ENCODE data around the gene KRTAP5-2.

Gene KRTAP5-2

DNA sequence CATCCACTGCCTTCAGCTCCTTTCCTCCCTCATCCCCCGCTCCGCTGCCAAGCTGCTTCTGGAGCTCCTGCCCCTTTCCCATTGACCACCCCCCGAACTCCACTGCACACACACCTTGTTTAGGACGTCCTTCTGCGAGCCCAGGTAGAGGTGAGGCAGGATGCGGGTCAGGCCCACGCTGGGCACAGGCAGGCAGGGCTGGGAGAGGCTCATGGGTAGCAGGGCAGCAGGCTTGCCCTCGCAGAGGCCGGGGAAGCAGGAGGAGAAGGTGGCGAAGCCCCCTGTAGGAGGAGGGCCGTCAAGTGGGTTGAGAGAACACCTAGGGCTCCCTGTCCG lies 39.4 kb downstream of the KRTAP5-2 start:
- in situ Hi-C loops (cut with HindIII; ENCODE audit: low pct_unique_long_range_greater_than_20kb, low sequenced_read_pairs) = no loop called here
- DNase-seq (ENCODE audit: low read depth in 1 of 2, low spot score in 1 of 2) = no peak
- no peak for TF ChIP-seq JUND (IDR thresholded peaks at IDR 0.05; ENCODE audit: low read depth)

DNA sequence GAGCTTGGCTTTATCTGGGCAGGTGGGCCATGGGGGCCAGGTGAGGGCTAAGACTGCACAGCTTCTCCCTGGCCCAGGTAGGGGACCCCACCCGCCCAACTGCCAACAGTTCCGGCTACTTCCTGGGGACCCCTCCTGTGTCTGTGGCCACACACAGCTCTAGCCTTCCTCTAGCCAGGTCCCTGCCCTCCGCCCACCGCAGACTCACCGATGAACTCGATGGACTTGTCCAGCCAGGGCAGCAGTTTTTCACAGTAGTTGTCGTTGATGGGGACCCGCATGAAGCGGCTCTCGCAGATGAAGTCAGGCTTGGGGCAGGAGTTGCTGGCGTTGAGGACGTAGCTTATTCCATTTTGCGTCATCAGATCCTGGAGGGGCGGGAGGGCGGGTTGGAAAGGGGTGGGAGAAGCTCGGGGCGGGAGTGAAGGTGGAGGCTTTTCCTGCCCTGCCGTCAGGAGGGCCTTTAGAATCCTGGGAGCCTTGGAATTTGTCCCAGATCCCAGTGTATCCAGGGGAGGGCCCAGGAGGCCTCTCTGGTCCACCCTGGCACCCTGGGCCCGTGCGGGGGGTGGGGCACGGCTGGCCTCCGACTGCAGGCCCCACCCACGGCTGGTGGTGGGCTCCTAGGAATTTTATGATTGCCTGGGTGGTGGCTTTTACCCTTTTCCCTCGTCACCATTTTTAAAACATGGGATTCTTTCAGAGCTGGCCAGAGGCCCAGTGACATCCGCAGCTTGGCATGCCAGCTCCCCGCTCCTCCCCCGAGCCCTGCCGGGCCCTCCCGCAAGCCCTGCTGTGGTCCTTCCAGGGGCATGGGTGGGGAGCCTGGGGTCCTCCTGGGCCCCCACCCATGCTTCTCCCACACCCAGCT lies 40.0 kb downstream of the KRTAP5-2 start:
- in situ Hi-C loops (cut with HindIII; ENCODE audit: low pct_unique_long_range_greater_than_20kb, low sequenced_read_pairs) = no loop called here
- no peak for TF ChIP-seq JUND (IDR thresholded peaks at IDR 0.05; ENCODE audit: low read depth)
- DNase-seq (ENCODE audit: low read depth in 1 of 2, low spot score in 1 of 2) = peak; percentile 61 to 85

DNA sequence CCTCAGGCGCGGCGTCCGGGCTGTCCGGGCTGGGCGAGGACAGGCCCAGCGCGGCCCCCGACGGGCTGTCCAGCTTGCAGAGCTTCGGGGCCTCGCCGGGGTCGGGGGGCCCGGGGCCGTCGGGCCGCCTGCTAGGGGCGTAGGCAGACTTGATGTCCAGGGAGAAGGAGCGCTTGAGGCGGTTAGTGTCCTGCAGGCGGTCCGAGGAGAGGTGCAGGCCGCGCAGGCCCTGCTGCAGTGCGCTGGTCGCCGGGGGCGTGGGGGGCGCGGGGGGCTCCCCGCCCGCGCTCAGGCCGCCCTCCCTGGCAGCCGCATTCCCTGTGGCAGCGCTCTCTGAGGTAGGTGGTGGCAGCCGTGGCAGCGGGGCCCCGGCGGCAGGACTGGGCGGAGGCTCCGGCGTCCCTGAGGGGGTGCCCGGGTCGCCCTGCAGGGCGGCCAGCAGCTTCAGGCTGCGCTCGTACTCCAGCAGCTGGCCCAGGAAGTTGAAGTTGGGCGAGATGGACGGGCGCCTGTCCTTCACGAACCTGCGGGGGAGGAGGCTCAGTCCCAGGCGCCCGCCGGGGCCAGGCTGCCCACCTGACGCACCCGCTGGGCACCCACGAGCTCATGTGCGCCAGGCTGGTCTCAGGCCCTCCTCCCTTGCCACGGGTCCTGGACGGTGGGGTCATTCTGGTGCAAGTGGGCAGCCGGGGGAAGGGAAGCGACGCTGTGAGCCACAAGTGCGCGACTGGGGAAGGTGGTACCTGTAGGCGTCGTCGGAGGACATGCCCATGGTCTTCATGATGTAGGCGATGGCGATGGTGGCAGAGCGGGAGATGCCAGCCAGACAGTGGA lies 40.8 kb downstream of the KRTAP5-2 start:
- in situ Hi-C loops (cut with HindIII; ENCODE audit: low pct_unique_long_range_greater_than_20kb, low sequenced_read_pairs) = no loop called here
- no peak for TF ChIP-seq JUND (IDR thresholded peaks at IDR 0.05; ENCODE audit: low read depth)

DNA sequence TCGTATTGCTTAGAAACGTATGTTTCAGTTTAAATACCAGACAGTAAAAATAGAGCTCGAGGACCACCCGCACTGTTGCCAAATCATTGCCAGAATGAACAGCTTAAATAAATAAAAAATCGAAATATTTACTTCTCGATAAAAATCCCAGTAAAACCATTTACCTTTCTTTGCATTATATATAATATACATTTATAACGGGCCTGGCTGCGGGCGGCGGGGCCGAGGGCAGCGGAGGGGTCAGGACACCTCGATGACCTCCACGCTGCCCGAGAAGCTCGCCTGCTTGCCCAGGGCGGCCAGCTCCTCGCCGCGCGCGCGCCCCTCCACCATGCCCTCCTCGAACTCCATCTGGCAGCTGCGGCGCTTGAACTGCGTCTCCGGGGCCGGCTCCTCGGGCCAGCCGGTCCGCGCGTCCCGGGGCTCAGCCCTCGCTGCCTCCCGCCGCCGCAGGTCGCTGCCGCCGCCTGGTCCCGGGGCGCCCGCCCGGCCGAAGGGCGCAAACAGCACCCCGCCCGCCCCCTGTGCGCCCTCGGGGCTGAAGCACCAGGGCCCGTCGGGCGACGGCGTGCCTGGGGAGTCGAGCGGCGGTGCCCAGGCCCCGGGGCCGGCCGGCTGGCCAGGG lies 41.7 kb downstream of the KRTAP5-2 start:
- DNase-seq (ENCODE audit: low read depth in 1 of 2, low spot score in 1 of 2) = no peak
- in situ Hi-C loops (cut with HindIII; ENCODE audit: low pct_unique_long_range_greater_than_20kb, low sequenced_read_pairs) = no loop called here
- TF ChIP-seq JUND (IDR thresholded peaks at IDR 0.05; ENCODE audit: low read depth) = no peak

More for the DNA sequence above, 40.8 kb downstream of the KRTAP5-2 start:
- DNase-seq (ENCODE audit: low read depth in 1 of 2, low spot score in 1 of 2) = no peak

DNA sequence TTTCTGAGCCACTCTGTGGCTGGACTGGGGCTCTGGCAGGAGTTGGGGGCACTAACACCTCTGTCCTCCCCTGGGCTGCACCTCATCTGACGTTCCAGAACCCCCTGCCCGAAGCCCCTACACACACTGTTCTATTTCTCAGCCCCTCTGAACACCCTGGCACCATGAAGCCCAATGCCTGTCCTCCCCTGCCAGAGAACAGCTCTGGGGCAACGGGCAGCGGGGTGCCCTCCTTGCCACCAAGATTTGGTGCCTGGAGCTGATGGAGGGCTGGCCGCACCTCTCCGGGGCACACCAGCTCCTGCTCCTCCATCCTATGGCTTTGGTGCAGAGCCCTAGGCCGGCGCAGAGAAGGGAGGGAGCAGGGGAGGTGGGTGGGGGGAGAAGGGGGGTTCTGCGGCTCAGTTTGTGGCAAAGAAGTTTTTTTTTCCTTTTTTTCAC lies 42.4 kb downstream of the KRTAP5-2 start:
- TF ChIP-seq JUND (IDR thresholded peaks at IDR 0.05; ENCODE audit: low read depth) = no peak
- DNase-seq (ENCODE audit: low read depth in 1 of 2, low spot score in 1 of 2) = no peak
- in situ Hi-C loops (cut with HindIII; ENCODE audit: low pct_unique_long_range_greater_than_20kb, low sequenced_read_pairs) = no loop called here

DNA sequence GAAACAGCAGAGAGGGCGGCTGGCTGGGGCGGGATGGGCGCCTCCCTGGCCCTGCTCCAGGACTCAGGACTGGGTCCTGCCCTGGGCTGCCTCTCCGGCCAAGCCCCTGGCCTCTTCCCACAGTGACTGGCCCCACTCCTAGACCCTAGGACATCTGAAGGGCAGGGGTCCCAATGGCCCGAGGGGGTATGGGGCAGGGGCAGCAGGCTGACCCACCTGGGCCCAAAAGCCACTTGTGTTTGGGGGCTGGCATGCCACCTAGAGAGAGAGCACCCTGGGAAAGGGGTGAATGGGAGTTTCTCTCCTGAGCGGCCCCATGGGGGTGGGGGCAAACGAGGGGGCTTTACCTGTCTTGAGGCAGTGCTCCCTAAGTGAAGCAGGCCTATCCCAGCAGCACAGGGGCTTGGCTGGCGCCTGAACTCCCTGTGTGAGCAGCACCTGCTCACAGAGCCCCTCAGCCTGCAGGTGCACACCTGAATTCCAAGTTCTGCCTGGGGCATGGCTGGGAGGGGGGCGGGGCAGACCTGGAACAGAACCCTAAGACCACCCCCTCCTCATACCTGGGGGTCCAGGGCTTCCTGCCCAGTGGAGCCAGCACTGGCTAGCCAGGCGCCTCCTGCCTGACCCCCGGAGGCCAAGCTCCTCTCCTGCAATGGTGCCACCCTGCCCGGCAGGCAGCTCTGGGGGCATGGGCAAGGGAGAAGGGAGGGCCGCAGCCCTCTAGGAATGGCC lies 42.9 kb downstream of the KRTAP5-2 start:
- no peak for DNase-seq (ENCODE audit: low read depth in 1 of 2, low spot score in 1 of 2)
- in situ Hi-C loops (cut with HindIII; ENCODE audit: low pct_unique_long_range_greater_than_20kb, low sequenced_read_pairs) = no loop called here
- no peak for TF ChIP-seq JUND (IDR thresholded peaks at IDR 0.05; ENCODE audit: low read depth)

DNA sequence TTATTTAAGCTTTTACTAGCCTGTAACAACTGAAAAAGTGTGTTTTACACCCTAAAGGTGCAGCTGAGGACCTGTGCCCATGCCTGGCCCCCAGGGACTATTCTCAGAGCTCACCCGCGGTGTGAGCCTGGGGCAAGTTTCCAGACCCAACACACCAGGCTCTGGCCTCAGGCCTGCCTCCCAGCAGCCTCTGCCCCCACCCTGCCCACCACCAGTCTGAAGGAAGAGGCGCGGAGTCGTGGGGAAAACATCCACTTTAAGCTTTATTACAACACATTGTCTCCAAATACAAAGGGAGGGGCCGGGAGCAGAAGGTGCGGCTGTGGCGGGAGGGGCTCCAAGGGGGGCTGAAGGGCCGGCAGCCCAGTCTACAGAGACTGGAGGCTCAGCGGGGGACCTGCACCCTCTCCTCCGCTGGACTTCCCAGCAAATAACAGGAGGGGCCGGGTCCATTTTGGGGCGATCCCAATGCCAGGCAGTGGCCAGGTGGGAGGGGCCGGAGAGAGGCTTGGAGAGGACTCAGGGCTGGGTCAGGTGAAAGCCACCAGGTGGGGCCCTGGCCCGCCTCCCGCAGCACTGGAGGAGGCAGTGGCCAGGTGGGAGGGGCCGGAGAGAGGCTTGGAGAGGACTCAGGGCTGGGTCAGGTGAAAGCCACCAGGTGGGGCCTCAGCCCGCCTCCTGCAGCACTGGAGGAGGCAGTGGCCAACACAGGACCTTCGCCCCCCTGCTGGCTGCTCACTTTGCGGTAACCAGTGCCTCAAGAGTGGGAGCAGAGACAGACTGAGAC lies 44.1 kb downstream of the KRTAP5-2 start:
- in situ Hi-C loops (cut with HindIII; ENCODE audit: low pct_unique_long_range_greater_than_20kb, low sequenced_read_pairs) = no loop called here
- TF ChIP-seq JUND (IDR thresholded peaks at IDR 0.05; ENCODE audit: low read depth) = no peak
- peak; percentile 65 to 80 for DNase-seq (ENCODE audit: low read depth in 1 of 2, low spot score in 1 of 2)

DNA sequence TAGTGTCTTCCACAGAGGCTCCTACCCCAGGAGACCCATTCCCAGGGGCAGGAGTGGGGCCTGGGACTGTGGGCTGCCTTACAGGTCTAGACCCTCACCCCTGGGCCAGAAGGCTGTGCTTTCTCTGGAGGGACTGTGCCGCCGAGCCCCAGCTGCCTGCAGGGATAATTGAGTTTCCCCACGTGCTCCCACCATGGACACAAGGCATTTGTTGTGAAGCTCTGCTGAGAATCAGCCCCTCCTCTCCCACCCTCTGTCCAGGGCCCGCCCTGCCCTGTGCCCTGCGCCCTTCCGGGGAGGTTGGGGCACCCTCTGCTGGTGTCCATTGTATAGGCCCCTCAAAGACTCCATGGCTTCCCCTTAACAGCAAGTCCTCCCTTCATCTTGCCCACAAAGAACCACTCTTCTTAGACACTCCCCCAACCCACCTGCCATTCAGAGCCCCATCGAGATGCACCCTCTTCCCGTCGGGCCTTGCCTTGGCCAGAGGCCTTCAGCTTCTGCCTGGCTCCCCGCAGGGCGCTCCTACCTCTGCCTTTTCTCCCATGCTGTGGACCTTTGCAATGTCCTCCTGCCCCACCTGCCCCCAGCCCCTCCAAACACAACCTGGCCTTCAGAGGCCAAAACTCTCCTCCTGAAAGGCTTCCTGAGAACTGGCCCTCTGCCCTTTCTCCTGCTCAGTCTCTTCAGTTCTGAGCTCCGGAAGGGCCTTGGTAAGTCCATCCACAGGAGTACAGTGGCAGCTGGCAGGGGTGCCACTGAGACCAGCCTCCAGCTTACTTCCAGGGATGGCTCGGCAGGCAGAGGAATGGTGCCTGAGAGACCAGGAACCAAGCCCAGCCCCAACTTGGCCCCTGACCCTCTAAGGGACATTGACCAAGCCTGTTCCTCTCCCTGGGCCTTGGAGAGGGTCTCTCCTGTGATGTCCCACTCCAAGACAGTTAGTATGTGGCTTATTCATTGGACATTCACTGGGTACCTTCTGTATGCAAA lies 48.5 kb downstream of the KRTAP5-2 start:
- no peak for DNase-seq (ENCODE audit: low read depth in 1 of 2, low spot score in 1 of 2)
- TF ChIP-seq JUND (IDR thresholded peaks at IDR 0.05; ENCODE audit: low read depth) = no peak
- in situ Hi-C loops (cut with HindIII; ENCODE audit: low pct_unique_long_range_greater_than_20kb, low sequenced_read_pairs) = no loop called here

DNA sequence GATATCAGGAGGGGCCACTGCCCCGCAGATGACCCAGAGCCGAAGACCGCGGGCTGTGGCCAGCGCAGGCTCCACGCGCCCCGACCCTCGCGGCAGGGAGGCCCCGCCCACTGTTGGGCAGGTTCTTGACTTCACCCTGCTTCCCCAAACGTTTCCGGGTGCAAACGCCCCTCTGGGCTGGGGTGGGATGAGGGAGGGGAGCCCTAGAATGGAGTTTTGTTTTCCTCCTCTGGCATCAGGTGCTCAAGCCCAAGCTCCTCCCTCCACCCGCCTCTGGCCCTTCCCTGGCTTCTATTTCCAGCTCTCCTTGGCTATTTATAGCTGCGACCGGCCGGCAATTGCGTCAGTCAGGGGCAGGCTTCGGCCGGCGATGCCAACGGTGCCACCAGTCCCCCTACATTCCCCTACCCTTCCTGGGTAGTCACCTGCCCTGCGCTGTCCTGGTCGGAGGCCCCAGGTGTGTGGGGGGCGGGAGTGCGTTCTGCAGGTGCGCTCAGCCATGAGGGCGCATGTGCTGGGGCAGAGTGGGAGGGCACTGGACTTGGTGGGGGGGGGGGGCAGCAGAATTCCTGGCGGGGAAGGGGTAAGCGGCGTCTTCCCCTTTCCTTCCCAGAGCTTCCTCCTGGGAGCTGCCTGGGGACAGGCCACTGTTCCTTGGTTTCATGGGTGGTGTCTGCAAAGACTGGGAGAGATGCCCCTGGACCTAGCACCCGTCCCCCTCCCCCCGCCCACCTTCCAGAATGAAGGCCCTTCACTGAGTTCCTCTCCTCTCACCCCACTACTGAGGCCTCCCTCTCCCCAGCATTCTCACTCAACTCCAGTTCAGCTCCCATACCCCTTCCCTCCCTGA lies 49.6 kb downstream of the KRTAP5-2 start:
- TF ChIP-seq JUND (IDR thresholded peaks at IDR 0.05; ENCODE audit: low read depth) = no peak
- in situ Hi-C loops (cut with HindIII; ENCODE audit: low pct_unique_long_range_greater_than_20kb, low sequenced_read_pairs) = no loop called here
- DNase-seq (ENCODE audit: low read depth in 1 of 2, low spot score in 1 of 2) = peak; percentile 76 to 84

All from T47D (cell line).